GM18870 (cell line): ENCODE data around the gene KIF16B.
"Not testable (repeated sequence)": the region's sequence is repeated elsewhere in the genome, so short reads cannot be mapped to it uniquely, and the experiment has no call there.

Experiments used
- ATAC-seq: cut with Tn5 transposase; IDR thresholded peaks from one replicate; pipeline ENCODE4 v1.9.1; 2021; ENCODE audit warnings: moderate library complexity; ENCODE audit not compliant: unreplicated experiment

Gene KIF16B

DNA sequence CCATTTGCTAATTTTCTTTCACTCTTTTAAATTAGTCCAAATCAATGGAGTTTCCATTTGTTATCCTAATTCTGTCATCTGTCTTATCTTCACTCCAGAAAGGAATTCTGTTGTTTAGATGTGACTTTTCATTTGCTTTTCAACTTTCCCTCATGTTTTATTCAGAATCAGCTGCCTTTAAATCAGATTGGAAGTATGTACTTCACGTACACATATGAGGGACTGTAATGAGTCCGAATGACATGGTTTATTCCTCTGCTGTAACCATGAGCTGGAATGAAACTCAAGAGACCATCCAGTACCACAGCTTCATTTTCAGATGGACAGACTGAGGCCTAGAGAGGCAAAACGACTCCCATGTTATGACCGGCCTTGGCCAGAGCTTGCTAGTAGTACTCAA lies 302.3 kb downstream of the KIF16B start:
- ATAC-seq, result no peak

DNA sequence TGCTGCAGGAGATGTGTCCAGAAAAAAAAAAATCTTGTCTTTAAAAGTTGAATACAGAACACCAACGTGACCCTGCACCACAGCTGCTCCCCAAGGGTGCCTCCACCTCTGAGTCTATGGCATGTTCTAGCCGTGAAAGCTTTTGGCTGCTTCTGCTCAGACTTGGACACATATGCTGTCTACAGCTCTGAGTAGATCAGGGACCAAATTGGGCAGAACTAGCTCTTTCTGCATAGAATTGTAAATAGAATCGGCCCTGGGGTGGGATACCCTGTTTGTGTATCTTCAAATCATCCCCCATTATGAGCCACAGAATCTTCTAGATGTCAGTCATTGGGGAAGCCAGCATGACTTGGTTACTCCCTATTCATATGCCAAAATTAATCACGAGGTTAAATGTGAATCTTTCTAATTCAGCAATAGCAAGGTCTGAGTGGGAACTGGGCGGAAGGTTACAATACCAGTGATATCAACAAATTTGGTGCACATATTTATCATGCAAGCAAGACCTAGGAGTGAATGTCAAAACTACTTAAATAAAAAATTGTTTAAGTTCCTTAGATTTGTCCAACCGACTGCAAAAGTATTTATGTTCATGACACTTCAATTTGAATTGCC lies 302.8 kb downstream of the KIF16B start:
- no peak for ATAC-seq

DNA sequence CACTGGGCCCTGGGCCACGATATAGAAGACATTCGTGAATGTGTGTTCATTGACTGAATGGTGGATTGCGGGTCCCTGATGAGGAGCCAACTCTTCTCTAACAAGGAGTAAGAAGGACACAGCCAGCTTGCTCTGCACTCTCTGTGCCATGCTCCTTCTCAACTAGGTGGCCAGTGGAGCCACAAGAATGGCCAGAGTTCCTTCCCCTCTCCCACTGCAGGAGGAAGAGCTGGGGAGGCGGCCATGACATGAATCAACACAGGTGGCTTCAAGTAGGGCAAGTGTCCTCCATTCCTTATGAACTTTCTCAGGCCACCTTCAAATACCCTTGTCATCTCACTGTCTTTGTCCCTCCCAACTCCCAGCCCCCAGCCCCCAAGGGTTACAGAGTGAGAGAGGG lies 305.7 kb downstream of the KIF16B start:
- ATAC-seq, result no peak

DNA sequence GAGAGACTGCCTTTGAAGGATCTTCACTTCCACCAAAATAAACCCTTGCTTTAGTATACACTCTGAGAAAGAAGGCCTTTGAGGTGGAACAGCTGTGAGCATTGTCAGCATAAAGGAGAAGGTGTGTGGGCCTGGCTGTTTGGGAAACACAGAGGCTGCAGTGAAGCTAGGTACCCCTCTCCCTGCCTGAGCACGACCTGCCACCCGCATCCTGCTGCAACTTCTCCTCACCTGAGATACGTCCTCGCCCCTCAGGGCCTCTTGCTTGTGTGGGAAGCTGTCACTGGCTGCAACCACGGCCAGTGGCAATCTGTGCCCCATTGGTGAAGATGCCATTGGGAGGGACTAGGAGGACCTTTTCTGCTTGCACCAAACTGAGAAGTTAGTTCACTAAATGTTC lies 307.9 kb downstream of the KIF16B start:
- no peak for ATAC-seq

DNA sequence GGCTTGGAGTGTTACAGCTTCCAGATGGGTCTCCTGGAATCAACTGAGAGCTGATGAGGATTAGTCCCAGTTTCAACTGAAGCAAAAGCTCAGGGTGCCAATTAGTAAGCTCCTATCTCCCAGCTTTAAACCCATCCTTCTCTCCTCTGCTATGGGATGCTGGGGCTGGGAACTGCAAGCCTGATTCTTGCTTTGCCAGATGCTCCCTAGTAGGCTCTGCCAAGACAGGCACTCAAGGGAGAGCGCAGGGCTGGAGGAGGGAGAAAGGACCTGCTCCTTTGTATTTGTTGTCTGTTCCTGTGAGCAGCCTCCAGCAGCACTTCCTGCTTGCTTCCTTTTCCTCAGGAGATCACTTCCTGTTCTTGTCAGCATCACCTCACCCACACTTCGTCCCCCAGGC lies 309.7 kb downstream of the KIF16B start:
- no peak for ATAC-seq

DNA sequence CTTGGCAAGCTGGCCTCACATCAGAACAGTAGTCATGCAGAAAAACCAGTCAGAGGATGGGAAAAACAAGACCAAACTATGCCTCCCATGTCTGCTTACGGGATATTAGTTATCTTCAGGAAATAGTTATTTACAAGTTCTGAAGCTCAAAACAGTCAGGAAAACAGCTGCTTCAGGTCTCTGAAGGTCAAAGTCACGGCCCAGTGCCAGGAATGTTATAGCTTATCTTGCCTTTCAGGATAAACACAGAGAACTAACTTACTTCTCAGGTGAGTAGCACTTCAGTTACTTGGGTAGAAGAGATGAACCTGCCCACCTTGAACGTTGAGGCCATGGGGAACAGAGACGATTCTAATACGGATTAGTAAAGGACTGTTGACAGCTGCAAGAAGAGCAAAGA lies 310.7 kb downstream of the KIF16B start:
- no peak for ATAC-seq

DNA sequence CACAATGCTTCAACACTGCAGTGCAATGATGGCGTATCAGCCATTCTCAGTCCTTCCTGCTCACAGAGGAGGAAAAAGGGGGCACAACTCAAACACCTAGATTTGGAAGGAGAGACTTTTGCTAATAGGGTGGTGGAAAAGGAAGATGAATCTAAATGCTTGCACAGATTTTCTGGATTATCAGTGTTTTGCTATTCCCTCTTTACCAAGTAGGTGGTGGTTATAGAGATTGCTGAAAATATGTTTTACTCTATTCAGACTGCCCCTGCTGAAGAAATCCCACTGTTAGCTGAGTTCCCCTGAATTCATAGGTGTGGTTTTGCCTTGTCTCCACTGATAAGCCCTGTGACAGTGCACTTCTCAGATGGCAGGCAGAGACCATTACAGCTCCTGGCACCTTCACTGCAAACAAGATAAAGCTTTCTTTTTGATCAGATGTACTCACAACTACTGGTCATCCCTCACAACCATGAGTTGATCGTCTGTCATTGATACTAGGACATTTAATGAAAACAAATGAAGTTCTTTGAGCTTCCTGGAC lies 311.4 kb downstream of the KIF16B start:
- no peak for ATAC-seq

DNA sequence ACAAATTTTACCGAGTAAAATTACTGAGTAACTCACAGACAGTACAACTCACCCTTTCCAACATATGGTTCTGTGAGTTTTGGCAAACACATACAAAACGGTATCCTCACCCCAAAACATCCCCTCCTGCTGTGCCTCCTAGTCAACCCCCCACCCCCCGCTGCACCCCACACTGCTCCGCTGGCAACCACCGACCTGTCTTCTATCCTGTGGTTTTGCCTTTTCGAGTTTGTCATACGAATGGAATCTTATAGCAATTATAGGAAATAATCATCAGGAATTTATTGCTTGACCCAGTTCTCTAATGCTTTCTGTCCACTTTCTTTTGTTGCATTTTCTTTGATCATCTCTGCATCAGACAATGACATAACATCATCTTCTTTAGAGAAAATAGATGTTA lies 312.3 kb downstream of the KIF16B start:
- no peak for ATAC-seq

DNA sequence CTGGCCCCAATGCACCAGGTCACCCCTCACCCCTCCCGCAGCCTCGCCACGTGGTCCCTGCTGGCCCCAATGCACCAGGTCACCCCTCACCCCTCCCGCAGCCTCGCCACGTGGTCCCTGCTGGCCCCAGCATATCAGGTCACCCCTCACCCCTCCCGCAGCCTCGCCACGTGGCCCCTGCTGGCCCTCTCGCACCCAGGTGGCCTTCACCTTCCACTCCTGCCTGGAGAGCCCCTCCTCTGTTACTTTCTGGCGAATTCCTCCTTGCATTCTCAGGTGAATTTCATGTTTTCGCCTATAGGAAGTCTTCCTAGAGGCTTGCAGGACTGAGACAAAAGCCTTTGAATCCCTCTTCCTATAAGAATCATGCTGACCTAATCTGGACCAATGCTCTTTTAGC lies 313.1 kb downstream of the KIF16B start:
- not testable (repeated sequence) for ATAC-seq

DNA sequence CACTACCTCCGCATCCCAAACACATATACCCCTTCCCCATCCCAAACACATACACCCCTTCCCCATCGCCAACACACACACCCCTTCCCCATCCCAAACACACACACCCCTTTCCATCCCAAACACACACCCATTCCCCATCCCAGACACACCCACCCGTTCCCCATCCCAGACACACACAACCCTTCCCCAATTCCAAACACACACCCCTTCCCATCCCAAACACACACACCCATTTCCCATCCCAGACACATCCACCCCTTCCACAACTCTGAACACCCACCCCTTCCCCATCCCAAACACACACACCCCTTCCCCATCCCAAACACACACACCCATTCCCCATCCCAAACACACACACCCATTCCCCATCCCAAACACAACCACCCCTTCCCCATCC lies 314.5 kb downstream of the KIF16B start:
- no peak for ATAC-seq

DNA sequence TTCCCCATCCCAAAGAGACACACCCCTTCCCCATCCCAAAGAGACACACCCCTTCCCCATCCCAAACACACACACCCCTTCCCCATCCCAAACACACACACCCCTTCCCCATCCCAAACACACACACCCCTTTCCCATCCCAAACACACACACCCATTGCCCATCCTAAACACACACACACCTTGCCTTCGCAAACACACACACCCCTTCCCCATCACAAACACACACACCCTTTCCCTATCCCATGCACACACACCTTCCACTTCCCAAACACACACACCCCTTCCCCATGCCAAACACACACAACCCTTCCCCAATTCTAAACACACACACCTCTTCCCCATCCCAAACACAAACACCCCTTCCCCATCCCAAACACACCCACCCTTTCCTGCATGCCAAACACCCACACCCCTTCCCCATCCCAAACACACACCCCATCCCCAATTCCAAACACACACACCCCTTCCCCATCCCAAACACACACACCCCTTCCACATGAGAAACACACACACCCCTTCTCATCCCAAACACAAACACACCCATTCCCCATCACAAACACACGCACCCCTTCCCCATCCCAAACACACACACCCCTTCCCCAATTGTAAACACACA lies 315.3 kb downstream of the KIF16B start:
- ATAC-seq, result no peak

DNA sequence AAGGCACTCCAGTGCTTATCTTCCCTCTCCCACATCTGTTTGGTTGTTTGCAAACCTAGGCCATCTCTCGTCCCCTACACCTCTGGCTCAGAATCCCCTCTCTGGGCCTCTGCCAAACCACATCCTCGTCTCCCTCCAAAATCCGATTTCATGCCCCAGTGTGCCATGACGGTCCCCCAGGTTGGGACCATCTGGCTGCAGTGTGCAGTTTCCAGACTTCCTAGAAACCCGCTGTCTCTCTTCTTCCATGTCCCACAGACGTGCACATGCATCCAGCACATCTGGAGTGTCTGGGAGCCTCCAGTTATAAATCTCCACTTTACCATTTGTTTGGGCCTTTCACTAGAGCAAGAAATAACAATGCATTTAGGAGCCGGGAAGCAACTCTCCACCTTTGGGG lies 316.2 kb downstream of the KIF16B start:
- ATAC-seq, result no peak

DNA sequence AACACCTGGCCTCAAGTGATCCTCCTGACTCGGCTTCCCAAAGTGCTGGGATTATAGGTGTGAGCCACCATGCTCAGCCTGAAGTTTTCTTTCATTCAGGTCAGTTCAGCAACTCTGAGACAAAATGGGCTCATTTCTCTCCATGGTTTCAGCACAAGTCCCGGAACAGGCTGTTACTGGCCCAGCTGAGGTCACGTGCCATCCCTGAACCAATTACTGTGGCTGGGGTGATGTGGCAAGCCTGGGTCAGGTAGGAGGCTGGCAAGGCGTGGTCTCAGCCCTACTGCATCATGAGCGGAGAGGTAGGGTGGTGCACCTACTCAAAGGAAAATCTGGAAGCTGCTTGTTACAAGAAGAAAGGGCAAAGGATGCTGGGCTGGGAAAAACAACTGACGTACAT lies 326.4 kb downstream of the KIF16B start:
- no peak for ATAC-seq

DNA sequence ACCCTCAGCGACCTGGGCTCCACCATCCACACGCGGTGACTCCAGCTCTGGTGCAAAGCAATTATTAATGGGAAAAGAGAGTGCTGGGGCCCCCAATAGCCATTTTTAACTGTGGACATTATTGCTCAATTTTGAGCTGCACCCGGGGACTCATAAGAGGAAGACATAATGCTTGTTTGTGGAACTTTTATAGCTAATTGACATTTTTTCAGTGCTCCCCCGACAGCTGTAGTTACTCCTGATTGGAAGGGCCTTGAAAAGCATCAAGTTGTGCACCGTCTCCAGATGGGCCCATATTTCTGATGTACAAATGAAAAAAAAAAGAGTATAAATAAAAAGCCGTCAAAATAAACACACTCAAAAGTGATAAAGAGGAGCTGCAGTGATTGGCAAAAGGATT lies 327.0 kb downstream of the KIF16B start:
- ATAC-seq, result no peak

DNA sequence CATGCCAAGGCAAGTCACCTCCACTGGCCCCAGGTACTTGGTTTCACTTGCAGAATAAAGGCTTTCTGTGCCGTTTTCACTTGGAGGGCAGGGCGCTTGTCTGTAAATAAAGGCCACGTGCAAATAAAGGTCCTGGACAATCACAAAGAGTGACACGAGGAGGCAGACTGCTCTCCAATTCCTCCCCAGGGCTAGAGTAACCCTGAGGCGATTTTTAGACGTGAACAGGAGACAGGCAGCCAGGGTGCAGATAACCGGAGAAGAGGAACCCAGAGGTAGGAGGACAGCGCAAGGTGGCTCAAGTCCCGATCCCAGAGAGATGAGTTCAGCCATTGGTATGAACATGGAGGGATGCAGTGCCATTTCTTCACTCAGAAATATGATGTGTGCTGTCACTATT lies 327.4 kb downstream of the KIF16B start:
- ATAC-seq, result no peak

DNA sequence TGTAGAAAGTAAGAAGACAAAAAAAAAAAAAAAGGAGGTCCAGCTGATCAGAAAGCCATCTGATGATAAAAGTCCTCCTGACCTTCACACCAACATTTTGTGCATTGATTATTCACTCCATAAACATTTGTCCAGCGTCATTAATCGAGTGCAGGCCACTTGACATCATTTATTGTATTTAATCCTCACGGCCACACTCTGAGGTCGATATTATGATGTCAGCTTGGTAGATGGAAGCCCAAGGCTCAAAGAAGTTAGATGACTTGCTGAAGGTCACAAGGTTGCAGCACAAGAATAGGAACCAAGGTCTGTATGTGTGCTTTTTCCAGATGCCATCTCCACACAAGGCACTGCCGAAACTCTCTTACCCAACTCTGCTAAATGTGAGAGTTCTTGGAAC lies 328.4 kb downstream of the KIF16B start:
- ATAC-seq, result no peak

DNA sequence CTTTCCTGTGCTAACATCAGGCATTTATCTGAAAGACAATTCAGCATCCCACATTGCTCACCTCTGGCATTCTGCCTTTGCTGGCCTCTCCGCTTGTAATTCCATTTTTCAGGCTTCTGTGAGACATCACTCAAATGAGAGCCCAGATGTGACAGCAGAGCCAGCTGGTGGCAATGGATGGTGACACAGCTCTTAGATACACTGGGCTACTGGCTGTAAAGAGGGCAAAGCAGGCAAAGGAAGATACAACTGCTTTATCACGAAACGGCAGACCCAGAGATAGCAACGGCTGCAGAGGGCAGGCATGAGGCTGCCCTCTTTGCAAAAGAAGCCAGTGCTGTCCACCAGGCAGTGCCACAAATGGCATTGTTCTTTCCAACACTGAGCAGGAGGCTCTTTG lies 329.8 kb downstream of the KIF16B start:
- ATAC-seq, result no peak

DNA sequence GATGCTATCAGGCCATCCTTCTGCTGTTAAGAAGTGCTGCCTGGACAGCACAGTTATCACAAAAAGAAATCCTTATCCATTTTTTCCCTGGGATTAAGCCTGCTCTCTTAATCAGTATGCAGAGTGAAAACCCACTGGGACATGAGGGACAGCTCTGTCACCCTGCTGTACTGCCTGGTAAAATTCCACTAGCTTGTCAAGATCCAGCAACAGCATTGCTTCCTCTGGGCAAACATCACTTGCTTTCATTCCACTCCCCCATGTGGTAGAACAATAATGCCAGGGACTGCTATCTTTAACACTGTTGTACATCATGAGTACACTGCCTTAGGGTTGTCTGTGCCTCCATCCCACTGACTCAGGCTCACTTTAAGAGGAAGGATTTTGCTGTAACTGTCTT lies 331.3 kb downstream of the KIF16B start:
- ATAC-seq, result no peak

DNA sequence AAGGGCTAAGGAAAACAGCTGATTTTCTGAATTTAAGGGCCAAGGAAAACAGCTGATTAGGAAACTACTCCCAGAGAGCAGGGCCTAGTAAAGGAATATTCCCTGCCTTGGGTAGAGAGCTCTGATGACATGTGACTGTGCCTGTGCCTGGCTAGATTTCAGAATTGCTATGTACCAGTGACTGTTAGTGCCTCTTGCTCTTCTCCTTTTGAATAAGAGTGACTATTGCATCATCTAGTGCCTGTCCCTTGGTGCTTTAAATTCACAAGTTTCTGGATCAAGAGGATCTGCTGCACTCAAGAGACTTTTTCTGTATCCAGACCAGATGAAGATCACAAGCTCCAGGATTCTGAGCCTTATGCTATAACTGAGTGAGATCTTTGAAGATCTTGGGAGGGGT lies 332.9 kb downstream of the KIF16B start:
- ATAC-seq, result no peak

DNA sequence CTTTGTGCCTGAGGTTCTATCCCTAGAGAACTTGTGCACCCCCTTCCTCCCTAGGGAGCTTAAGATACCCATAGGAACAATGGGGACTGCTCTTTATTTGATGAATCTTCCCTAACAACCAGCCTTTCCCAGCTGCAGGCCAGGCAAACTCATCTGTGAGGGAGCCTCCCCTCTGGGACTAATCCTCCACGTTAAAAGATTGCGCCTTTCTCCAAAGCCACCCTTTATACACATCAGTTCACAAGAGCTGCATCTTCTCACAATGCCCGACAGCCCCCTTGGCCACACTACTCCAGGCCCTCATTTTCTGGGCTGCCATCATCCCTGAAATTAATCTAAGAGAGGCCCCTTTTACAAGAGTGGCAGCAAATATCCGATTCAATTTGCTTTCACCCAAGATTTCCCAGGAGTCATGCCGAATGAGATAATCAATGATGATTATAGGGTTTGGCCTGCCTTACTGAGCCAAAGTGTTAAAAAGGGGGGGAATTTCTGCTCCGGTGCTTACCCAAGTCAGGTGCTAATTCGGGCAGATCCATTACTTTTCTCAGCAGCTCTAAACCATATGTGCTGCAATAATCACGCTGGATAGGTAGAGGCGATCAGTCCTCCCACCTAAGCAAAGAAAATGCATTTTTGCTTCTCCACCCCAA lies 336.5 kb downstream of the KIF16B start:
- no peak for ATAC-seq

DNA sequence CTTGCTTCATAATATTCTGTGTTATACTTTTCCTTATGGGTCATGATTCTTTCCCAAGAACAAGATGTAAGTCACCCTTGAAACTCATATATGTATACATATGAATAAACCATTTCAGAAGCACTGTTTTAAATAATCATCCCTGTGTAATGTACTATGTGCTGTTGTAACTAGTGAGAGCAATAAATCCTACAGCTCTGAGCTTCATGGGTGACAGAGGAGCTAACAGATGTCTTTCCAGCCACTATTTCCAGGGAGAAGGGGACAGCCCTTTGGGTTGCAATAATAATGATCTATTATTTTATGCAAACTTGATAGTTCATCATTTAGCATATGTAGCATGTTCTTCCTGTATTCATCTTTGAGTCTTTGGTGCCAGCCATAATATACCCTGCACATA lies 342.8 kb downstream of the KIF16B start:
- no peak for ATAC-seq

DNA sequence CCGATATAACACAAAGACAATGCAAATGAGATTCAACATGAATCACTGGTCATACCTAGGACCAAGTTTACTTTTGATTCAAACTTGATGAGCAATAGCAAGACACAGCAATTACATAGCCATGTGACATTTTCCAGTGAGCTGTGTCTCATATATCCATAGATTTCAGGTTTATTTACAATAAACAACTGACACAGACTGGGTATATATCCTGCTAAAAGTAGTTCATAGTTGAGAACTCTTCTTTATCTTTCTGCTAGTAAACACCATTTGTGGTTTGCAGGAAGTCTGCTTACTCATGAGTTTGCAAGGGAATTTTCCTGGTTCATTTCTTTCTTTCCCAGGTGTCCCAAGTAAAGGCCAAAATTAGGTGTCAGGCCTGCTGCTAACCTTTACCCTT lies 343.4 kb downstream of the KIF16B start:
- ATAC-seq, result no peak
